ENCODE data around the gene KIF3B.

DNA sequence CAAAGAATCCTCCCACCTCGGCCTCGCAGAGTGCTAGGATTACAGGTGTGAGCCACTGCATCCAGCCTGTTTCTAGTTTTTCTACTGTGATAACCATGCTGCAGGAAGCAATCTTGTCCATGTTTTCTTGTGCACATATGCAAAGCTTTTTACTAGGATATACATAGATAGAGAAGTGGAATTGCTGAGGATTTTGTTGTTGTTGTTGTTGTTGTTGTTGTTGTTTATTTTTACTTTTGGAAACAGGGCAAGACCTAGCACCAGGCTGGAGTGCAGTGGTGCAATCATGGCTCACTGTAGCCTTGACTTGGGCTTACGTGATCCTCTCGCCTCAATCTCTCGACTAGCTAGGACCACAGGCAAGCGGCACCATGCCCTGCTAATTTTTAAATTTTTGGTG, 23.2 kb downstream of the KIF3B start:
- TF ChIP-seq POLR2A (IDR thresholded peaks at IDR 0.05; ENCODE audit: low read length): no peak
- TF ChIP-seq GATA1 (IDR thresholded peaks at IDR 0.05; ENCODE audit: low read depth, low read length): no peak
